PC-3 (cell line): ENCODE results near the gene MSTO1. TPM values are rescaled to one million over a fixed set of nuclear protein-coding genes. Genes with fewer than 3 reads are reported as not detected.
"Not testable (repeated sequence)": the region's sequence is repeated elsewhere in the genome, so short reads cannot be mapped to it uniquely, and the experiment has no call there.

Source experiments
- ATAC-seq: fragments of 200-7000 bp; cut with Tn5 transposase; 2 replicates; pipeline ENCODE4 v1.9.1; 2020; ENCODE audit warnings: mild to moderate bottlenecking, moderate library complexity
- BruUV-seq: library from RNA; stranded (reverse); fragments of 400-500 nt; replicated peaks from 2 replicates; lab custom pipeline; 2021; lab: Mats Ljungman, UMichigan
- CTCF ChIA-PET: fragments of 300-600 bp; sonication (Branson Sonifier 250); formaldehyde crosslinking; loops from one replicate; lab custom pipeline; 2022; ENCODE audit warnings: antibody characterized with exemption; lab: Charles Lee
- POLR2A ChIA-PET: fragments of 300-600 bp; sonication (Branson Sonifier 250); formaldehyde crosslinking; loops from one replicate; lab custom pipeline; 2022; ENCODE audit warnings: antibody characterized with exemption; ENCODE audit not compliant: unreplicated experiment; lab: Charles Lee
- DNase-seq: peaks from one replicate; pipeline ENCODE4 v3.0.0-alpha.2; 2015
- H2AFZ ChIP-seq: fragments of 300-600 bp; sonication (generic); 2 replicates; pipeline ENCODE4 v1.6.0; 2016; ENCODE audit warnings: antibody characterized with exemption, low read length
- H3F3A ChIP-seq: fragments of 300-600 bp; sonication (generic); one replicate; pipeline ENCODE4 v1.6.0; 2017; ENCODE audit warnings: antibody characterized with exemption, low read length, control low read depth, mild to moderate bottlenecking; ENCODE audit not compliant: unreplicated experiment
- H3K27ac ChIP-seq: fragments of 300-600 bp; sonication (generic); 2 replicates; pipeline ENCODE4 v1.5.1; 2016; ENCODE audit warnings: mild to moderate bottlenecking, low read length
- H3K27me3 ChIP-seq: fragments of 300-600 bp; sonication (generic); 2 replicates; pipeline ENCODE4 v1.6.1; 2016; ENCODE audit warnings: low read length, mixed read lengths
- H3K36me3 ChIP-seq: fragments of 300-600 bp; sonication (generic); 2 replicates; pipeline ENCODE4 v1.6.1; 2016; ENCODE audit warnings: low read depth, mixed run types, low read length, mixed read lengths
- H3K4me1 ChIP-seq: fragments of 300-600 bp; sonication (generic); 2 replicates; pipeline ENCODE4 v1.5.1; 2016; ENCODE audit warnings: low read length; ENCODE audit not compliant: insufficient read depth
- H3K4me2 ChIP-seq: fragments of 300-600 bp; sonication (generic); 2 replicates; pipeline ENCODE4 v1.6.0; 2016; ENCODE audit warnings: low read length
- H3K4me3 ChIP-seq: fragments of 300-600 bp; sonication (generic); 2 replicates; pipeline ENCODE4 v1.5.1; 2016; ENCODE audit warnings: mild to moderate bottlenecking, low read length, mixed read lengths
- H3K79me2 ChIP-seq: fragments of 300-600 bp; sonication (generic); 2 replicates; pipeline ENCODE4 v1.6.1; 2017; ENCODE audit warnings: low read length, mixed read lengths
- H3K9ac ChIP-seq: fragments of 300-600 bp; sonication (generic); 2 replicates; pipeline ENCODE4 v1.6.0; 2016; ENCODE audit warnings: mild to moderate bottlenecking, low read length
- H3K9me2 ChIP-seq: fragments of 300-600 bp; sonication (generic); replicated peaks from 2 replicates; pipeline ENCODE4 v1.6.1; 2016; ENCODE audit warnings: mixed run types, low read length, mixed read lengths
- H3K9me3 ChIP-seq: fragments of 300-600 bp; sonication (generic); 2 replicates; pipeline ENCODE4 v1.6.1; 2016; ENCODE audit warnings: low read length, mixed read lengths
- H4K20me1 ChIP-seq: fragments of 300-600 bp; sonication (generic); 2 replicates; pipeline ENCODE4 v1.6.1; 2016; ENCODE audit warnings: low read length, mixed read lengths
- EZH2 ChIP-seq: fragments of 300-600 bp; sonication (generic); IDR thresholded peaks from one replicate; pipeline ENCODE4 v1.6.1; 2017; ENCODE audit warnings: antibody characterized with exemption, mild to moderate bottlenecking, low read length; ENCODE audit not compliant: unreplicated experiment
- EZH2phosphoT487 ChIP-seq: fragments of 300-600 bp; sonication (generic); IDR thresholded peaks from 2 replicates; pipeline ENCODE4 v1.6.1; 2018; ENCODE audit warnings: mild to moderate bottlenecking, antibody characterized with exemption, low read length, borderline replicate concordance
- intact Hi-C: fragments of 100-400 bp; cut with micrococcal nuclease; formaldehyde crosslinking; loops from 2 replicates; pipeline ENCODE4 v1.9.0; 2023
- total RNA-seq: library from RNA; depleted of rRNA; stranded (reverse); fragments of >200 nt; gene quantifications from 2 replicates; pipeline ENCODE4 v1.2.3, GENCODE V29; 2014
- TF ChIP-seq, protein P1 (sequence below): fragments of 300-600 bp; sonication (generic); conservative IDR thresholded peaks from 2 replicates; pipeline ENCODE4 v1.5.1; 2017; ENCODE audit warnings: antibody characterized with exemption, low read depth, mild to moderate bottlenecking, low read length

Gene MSTO1
- total RNA-seq, 1 experiment from 2014 or later, result 80.3 TPM

DNA sequence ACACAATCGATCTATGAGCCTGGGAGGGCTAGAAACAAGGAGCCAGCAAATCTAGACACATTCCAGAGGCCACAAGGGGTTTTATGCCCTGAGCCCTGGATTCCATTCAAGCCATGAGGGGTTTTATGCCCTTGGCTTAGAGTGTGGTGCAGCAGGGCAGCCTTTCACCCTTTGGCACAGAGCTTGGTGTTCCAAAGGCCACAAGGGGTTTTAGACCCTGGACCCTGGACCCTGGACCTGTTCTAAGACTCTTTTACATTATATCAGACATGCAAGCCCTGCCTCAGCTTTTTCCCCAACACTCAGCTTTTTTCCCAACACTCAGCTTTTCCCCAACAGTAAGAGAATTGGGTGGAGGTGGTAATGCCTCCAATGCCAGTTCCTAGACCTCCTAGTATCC lies 13.3 kb downstream of the MSTO1 start:
- no peak overlapping the region for H3K4me2 ChIP-seq
- no peak overlapping the region for H3K27ac ChIP-seq
- no peaks in the 10 kb centered on the region for H3K4me1 ChIP-seq
- no peaks in the 10 kb centered on the region for H3K79me2 ChIP-seq
- H3K36me3 ChIP-seq, result no peaks in the 10 kb centered on the region
- no peak for TF ChIP-seq EZH2
- no peak for TF ChIP-seq EZH2phosphoT487
- TF ChIP-seq, protein P1, sequence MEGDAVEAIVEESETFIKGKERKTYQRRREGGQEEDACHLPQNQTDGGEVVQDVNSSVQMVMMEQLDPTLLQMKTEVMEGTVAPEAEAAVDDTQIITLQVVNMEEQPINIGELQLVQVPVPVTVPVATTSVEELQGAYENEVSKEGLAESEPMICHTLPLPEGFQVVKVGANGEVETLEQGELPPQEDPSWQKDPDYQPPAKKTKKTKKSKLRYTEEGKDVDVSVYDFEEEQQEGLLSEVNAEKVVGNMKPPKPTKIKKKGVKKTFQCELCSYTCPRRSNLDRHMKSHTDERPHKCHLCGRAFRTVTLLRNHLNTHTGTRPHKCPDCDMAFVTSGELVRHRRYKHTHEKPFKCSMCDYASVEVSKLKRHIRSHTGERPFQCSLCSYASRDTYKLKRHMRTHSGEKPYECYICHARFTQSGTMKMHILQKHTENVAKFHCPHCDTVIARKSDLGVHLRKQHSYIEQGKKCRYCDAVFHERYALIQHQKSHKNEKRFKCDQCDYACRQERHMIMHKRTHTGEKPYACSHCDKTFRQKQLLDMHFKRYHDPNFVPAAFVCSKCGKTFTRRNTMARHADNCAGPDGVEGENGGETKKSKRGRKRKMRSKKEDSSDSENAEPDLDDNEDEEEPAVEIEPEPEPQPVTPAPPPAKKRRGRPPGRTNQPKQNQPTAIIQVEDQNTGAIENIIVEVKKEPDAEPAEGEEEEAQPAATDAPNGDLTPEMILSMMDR, result no peak
- DNase-seq (no peak), ATAC-seq (no peak)
- no TSS peak for BruUV-seq
- H3K9ac ChIP-seq, result no peak overlapping the region
- ChIA-PET CTCF (no interaction called here), POLR2A (no interaction called here)
- H4K20me1 ChIP-seq, result no peaks in the 10 kb centered on the region
- H3K9me2 ChIP-seq, result no peaks in the 10 kb centered on the region
- no peaks in the 10 kb centered on the region for H3F3A ChIP-seq
- no peaks in the 10 kb centered on the region for H3K27me3 ChIP-seq
- H2AFZ ChIP-seq, result no peak overlapping the region
- intact Hi-C loops, result no loop called here
- H3K9me3 ChIP-seq, result no peaks in the 10 kb centered on the region
- H3K4me3 ChIP-seq, result no peak overlapping the region

DNA sequence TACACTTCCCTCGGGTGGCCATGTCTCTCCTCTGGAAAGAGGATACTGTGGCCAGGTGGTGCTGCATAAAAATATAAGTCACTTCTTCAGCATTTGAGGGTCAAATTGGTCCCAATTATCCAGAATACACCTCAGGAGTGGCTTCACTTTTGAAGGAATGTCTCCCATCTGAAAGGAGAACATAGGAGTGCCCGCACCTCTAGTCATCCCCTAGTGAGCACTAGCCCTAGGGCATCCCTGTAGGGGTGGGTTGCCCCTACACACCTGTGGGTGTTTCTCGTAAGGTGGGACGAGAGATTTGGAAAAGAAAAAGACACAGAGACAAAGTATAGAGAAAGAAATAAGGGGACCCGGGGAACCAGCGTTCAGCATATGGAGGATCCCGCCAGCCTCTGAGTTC lies 16.4 kb downstream of the MSTO1 start:
- H3K9me2 ChIP-seq, H4K20me1 ChIP-seq, CTCF ChIA-PET, H3K79me2 ChIP-seq, POLR2A ChIA-PET, H3F3A ChIP-seq, H3K27me3 ChIP-seq, H3K9ac ChIP-seq, ATAC-seq, H3K36me3 ChIP-seq, H2AFZ ChIP-seq, H3K4me1 ChIP-seq, H3K4me2 ChIP-seq, BruUV-seq, intact Hi-C loops, H3K4me3 ChIP-seq, H3K27ac ChIP-seq, H3K9me3 ChIP-seq, DNase-seq: not testable (repeated sequence)

- ChIA-PET POLR2A (interaction anchor here (0.6 kb wide), 1 partner anchor 19 kb away, joined by 12 read pairs; no protein-coding TSS in a partner anchor), CTCF (no interaction called here)
- no peaks in the 10 kb centered on the region for H3K27me3 ChIP-seq
- H3K4me1 ChIP-seq, result no peaks in the 10 kb centered on the region
- TF ChIP-seq, protein P1, result no peak
- TF ChIP-seq EZH2phosphoT487 (no peak), EZH2 (no peak)
- BruUV-seq, result no TSS peak
- H4K20me1 ChIP-seq, result no peaks in the 10 kb centered on the region
- peaks cover 4% of the 10 kb centered on the region; the same call in 1 of the 2 replicates for H3K9me3 ChIP-seq
- ATAC-seq (no peak), DNase-seq (no peak)
- H3K9ac ChIP-seq, result no peak overlapping the region
- no peak overlapping the region for H2AFZ ChIP-seq
- H3K27ac ChIP-seq, result no peak overlapping the region
- H3K79me2 ChIP-seq, result no peaks in the 10 kb centered on the region
- H3K4me2 ChIP-seq, result no peak overlapping the region
- no peaks in the 10 kb centered on the region for H3K9me2 ChIP-seq
- intact Hi-C loops, result no loop called here
- H3F3A ChIP-seq, result no peaks in the 10 kb centered on the region
- peaks cover 4% of the 10 kb centered on the region; the same call in 1 of the 2 replicates for H3K36me3 ChIP-seq
- no peak overlapping the region for H3K4me3 ChIP-seq
Measured at GRCh38 chr1:155636397-155637153, 26.6 kb downstream of the MSTO1 start.
